Adrenal gland (tissue), 5 donors: ENCODE measurements around the gene ASB14.

Experiments
- CTCF ChIP-seq, 6 experiments: fragments of 450-650 bp in 4 of 6; fragments of 200-600 bp in 2 of 6; sonication (generic) in 1 of 6; IDR thresholded peaks; 1 replicate in 5 of 6; 2 replicates in 1 of 6; pipeline versions ENCODE4 v1.5.1 to v1.8.0; 2016 to 2021; ENCODE audit warnings: antibody characterized with exemption in 6 of 6, mild to moderate bottlenecking in 2 of 6, moderate library complexity in 1 of 6
- POLR2A ChIP-seq, 2 donors: fragments of 450-650 bp; IDR thresholded peaks; one replicate each; pipeline ENCODE4 v1.6.1; 2017; ENCODE audit warnings: antibody characterized with exemption in 2 of 2, mild to moderate bottlenecking in 2 of 2, moderate library complexity in 1 of 2
- donor health status: DM: no; HTN: no; CAD: no.

- TF ChIP-seq POLR2A (IDR thresholded peaks at IDR 0.05) (no peak), CTCF (IDR thresholded peaks at IDR 0.05) (no peak)
These were observed 40.1 kb downstream of the ASB14 start for GRCh38 chr3:57252404-57252803.
